GM19351 (cell line): ENCODE measurements around the gene ITGA11.
"Not testable (repeated sequence)": the region's sequence is repeated elsewhere in the genome, so short reads cannot be mapped to it uniquely, and the experiment has no call there.

ENCODE experiments used
- ATAC-seq: cut with Tn5 transposase; IDR thresholded peaks from one replicate; pipeline ENCODE4 v1.9.1; 2021; ENCODE audit warnings: mild to moderate bottlenecking, moderate library complexity; ENCODE audit not compliant: unreplicated experiment

The ITGA11 gene

DNA sequence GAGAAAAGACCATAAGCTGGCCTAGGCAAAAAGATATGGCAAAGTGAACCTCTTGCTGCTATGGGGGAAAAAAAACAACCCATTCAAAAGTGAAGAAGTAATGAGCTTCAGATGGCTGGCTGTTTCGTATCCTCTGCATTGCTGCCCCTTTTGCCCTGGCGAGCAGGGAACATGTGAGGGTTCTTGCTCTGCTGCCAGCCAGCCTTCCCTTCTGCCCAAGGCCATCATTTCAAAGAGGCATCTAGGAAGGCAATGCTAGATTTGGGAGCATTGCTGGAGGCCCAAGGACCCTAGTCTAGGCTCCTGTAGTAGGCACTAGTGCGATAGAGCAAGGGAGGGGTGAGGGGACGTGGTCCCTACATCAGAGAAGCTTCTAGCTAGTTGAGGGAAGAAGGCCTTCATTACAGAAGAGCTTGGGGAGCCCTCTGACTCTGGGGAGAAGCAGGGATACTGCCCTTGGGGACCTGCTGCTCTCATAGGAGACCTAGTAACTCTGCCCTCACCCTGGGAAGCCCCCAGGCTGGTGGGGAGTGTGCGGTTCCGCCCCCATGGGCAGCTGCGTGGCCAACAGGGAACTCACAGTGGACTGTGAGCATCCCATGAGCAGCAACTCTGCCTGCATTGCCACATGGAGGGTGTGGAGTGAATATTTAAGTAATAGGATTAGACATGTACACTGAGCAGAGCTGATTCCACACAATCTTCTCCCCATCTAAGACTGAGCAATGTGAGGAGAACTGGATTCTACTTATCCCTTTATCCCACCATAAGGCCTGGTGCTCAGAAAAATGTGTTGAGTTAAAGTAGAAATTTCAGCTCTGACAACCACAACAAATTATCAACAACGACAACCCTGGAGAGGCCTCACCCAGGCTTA is 21.3 kb downstream of the ITGA11 start:
- ATAC-seq = no peak

GRCh38 chr15:68409736-68410370 is 22.1 kb downstream of the ITGA11 start:
- no peak for ATAC-seq

DNA sequence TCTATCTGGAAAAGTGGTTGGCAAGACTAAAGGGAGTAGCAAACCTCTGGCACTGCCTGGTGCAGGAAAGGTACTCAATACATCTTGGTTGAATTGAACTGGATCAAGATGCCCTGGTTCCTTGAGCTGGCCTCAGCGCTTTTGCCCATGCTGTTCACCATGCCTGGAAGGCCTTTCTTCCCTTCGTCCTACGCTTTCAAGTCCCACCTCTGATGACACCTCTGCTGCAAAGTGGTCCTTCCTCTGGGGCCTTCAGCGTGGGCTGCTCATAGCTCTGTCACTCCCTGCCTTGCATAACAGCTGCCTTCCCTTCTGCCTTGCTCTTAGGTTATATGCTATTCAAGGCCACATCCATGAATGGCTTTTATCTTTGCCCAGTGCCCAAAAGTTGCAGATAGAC is 23.0 kb downstream of the ITGA11 start:
- no peak for ATAC-seq

GRCh38 chr15:68407886-68408881 is 23.8 kb downstream of the ITGA11 start:
- ATAC-seq = no peak

GRCh38 chr15:68407141-68407885 is 24.6 kb downstream of the ITGA11 start:
- ATAC-seq = no peak

GRCh38 chr15:68405378-68406250 is 26.3 kb downstream of the ITGA11 start:
- ATAC-seq = no peak

DNA sequence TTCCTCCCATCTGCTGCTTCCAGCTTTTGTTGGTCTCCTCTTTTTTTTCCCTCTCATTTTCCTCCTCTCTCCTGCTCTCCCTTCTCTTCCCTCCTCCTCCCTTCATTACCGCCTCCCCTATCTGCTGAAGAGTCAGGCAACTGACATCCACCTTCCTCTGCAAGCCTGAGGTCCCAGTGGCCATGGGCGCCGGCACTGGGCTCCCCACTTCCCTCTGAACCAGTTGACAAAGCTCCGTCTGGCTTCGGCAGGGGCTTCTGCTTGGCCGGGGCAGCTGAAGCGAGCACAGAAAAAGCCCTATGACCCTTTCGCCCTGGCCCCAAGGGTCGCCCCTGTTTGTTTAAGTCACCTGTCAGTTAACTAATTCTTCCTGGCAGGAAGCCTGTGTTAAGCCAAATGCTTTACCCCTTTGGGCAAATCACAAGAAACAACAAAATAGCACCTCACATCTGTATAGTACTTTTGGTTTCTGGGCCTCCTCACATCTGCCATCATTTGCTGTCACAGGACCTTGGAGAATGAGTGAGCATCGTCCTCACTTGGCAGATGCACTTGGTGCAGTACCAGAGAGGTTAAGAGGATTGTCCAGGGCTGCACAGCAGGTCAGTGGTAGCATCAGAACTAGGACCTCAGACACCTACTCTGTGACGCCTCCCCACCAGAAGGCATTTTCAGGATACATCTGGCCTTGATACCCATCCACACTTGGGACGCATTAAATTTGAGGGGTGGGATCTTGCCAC is 27.7 kb downstream of the ITGA11 start:
- no peak for ATAC-seq

GRCh38 chr15:68403161-68403941 is 28.6 kb downstream of the ITGA11 start:
- ATAC-seq = no peak

DNA sequence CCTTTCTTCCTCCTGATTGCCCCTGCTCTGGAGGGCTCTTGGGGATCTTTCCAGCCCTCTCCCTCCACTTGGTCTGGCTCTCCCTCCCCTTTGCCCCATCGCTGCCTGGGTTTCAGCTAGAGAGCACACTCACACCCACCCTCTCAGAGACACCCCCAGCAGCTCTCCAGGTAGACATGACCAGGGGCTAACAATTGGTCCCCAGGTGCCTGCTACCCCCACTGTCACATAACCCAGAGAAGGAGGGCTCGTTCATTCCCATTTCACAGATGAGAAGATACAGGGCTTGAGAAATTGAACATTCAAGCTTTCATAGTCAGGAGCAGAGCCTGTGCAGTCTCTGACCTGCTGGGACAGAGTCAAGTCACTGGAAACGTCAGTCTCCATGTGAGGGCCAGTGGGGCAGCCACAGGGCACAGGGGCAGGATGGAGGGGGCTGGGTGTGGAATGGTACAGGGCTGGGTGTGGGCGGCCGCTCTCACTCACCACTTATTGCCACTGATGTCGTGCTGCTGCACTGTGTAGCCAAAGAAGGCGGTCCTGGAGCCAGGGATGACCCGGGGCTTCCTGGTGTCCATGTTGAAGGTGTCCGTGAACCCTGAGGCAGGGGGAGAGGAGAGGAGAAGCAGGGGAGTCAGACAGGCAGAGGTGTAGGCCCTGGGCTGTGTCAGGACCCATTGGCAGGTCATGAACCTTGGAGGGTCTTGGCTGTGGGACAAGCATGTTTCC is 29.4 kb downstream of the ITGA11 start:
- ATAC-seq = no peak

DNA sequence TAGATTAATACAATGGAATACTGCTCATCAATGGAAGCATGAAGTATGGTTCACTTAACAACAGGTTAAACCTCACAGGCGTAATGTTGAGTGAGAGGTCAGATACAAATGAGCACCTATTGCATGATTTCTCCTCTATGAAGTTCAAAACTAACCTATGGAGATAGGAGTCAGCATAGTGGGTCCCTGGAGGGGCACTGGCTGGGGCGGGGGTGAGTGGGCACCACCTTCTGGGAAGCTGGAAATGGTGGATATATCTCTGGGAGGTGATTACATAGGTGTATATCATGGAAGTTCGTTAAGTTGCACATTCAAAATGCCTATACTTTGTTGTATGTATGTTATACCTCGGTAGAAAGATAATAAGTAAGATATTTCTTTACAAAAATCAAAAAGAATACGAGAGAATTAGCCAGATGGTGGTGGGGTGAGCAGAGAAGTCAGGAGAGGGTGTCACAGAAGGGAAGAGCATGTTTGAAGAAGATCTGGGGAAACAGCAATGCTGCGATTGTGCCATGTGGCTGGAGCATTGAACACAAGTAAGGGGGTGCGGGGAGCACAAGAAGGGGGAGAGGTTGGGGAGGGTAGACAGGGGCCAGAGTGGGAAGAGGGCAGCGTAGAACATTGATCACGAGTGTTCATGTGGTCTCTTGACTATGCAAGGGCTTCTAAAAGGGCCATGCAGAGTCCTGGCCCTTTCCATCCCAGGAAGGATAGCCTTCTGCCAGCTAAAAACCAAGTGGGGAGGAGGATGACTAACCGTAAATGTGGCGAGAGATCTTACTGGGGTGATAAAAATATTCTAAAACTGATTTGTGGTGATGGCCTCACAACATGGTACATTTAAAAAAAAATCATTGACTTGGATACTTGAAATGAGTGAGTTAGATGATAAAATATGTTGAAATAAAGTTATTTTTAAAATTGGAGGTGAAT is 30.2 kb downstream of the ITGA11 start:
- no peak for ATAC-seq

DNA sequence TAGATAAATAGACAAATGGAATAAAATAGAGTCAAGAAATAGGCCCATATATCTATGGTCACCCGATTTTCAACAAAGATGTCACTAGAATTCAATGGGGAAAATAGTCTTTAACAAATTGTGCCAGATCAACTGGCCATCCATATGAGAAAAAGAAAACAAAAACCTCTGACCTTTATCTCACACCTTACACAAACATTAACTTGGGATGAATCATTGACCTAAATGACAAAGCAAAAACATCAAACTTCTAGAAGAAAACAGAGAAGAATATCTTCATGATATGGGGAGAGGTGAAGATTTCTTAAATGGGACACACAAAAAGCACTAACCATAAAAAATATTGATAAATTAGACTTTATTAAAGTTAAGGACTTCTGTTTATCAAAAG is 31.9 kb downstream of the ITGA11 start:
- ATAC-seq = no peak

- ATAC-seq = no peak
Observed at GRCh38 chr15:68399096-68400065, 32.6 kb downstream of the ITGA11 start.

DNA sequence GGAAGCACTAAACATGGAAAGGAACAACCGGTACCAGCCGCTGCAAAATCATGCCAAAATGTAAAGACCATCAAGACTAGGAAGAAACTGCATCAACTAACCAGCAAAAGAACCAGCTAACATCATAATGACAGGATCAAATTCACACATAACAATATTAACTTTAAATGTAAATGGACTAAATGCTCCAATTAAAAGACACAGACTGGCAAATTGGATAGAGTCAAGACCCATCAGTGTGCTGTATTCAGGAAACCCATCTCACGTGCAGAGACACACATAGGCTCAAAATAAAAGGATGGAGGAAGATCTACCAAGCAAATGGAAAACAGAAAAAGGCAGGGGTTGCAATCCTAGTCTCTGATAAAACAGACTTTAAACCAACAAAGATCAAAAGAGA is 34.0 kb downstream of the ITGA11 start:
- not testable (repeated sequence) for ATAC-seq

DNA sequence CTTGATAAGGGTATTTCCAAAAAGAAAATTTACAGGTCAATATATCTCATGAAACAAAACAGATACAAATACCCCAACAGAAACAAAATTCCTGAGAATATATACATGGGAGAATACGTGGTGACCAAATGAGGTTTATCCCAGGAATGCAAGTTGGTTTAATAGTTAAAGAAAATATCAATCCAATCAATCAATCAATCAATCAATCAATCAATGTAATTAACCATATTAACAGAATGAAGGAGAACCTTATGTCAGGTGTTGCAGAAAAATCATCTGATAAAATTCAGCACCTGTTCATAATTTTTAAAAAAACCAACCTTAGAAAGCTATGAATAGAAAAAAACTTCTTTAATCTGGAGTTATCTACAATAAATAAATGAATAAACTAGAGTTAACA is 35.9 kb downstream of the ITGA11 start:
- ATAC-seq = no peak

DNA sequence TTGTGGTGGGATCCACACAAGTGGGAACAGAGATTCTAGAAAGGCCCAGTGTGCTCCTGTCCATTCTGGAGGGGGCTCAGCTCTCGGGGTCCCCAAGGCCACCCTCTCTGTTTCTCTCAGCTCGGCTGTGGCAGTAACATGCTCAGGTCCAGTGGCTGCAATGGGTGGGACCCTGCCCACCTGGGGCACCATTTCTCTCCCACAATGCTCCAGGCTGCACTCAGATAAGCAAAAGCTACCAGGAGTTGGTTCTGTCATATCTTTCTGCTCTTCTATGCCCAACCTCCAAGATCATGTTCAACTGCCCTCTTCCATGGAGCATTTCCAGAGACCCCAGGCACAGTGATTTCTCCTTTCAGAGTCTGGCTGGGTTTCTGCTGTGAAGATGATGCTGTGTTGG is 40.8 kb downstream of the ITGA11 start:
- no peak for ATAC-seq
